IMR-90 (cell line): Measurements from ENCODE around the gene NR2C1. TPM values are rescaled to one million over a fixed set of nuclear protein-coding genes. Genes with fewer than 3 reads are reported as not detected.

Experiments
- ATAC-seq: fragments of 200-7000 bp; cut with Tn5 transposase; 2 replicates; pipeline ENCODE4 v1.9.1; 2020; ENCODE audit warnings: low read depth, mild to moderate bottlenecking, moderate library complexity
- BruUV-seq: library from RNA; stranded (reverse); fragments of 400-500 nt; replicated peaks from 2 replicates; lab custom pipeline; 2021; lab: Mats Ljungman, UMichigan
- CTCF ChIA-PET: fragments of 300-600 bp; formaldehyde crosslinking; extraction: SDS; loops from one replicate; lab custom pipeline; 2021; ENCODE audit warnings: antibody characterized with exemption; lab: Yijun Ruan, JAX
- POLR2A ChIA-PET: fragments of 300-600 bp; sonication (Branson Sonifier 250); formaldehyde crosslinking; loops from one replicate; lab custom pipeline; 2022; ENCODE audit warnings: antibody characterized with exemption; ENCODE audit not compliant: unreplicated experiment; lab: Charles Lee
- DNase-seq: peaks from one replicate; pipeline ENCODE4 v3.0.0; 2013
- H2AFZ ChIP-seq: replicated peaks from 2 replicates; pipeline ENCODE3; 2013; ENCODE audit warnings: low read length, mild to moderate bottlenecking; ENCODE audit not compliant: poor library complexity
- H2AK5ac ChIP-seq: 2 replicates; pipeline ENCODE4 v1.6.1; 2013; ENCODE audit warnings: low read depth, low read length, inconsistent platforms
- H2AK9ac ChIP-seq: replicated peaks from 2 replicates; pipeline ENCODE3; 2013; ENCODE audit warnings: mild to moderate bottlenecking, low read depth, low read length, moderate library complexity; ENCODE audit not compliant: poor library complexity
- H2BK120ac ChIP-seq: 2 replicates; pipeline ENCODE4 v1.6.1; 2013; ENCODE audit warnings: low read depth, low read length, inconsistent platforms
- H2BK15ac ChIP-seq: 3 replicates; pipeline ENCODE4 v1.6.1; 2013; ENCODE audit warnings: low read depth, low read length, inconsistent platforms
- H2BK20ac ChIP-seq: 2 replicates; pipeline ENCODE4 v1.6.1; 2013; ENCODE audit warnings: low read depth, mild to moderate bottlenecking, inconsistent platforms, low read length, moderate library complexity
- H2BK5ac ChIP-seq: 2 replicates; pipeline ENCODE4 v1.6.1; 2013; ENCODE audit warnings: mild to moderate bottlenecking, low read depth, low read length, inconsistent platforms; ENCODE audit not compliant: poor library complexity, severe bottlenecking
- H3K14ac ChIP-seq: replicated peaks from 2 replicates; pipeline ENCODE4 v1.6.1; 2013; ENCODE audit warnings: low read depth, low read length, inconsistent platforms
- H3K18ac ChIP-seq: 2 replicates; pipeline ENCODE4 v1.6.1; 2013; ENCODE audit warnings: low read depth, low read length, control low read depth
- H3K23ac ChIP-seq: 2 replicates; pipeline ENCODE4 v1.6.1; 2013; ENCODE audit warnings: low read depth, low read length, inconsistent platforms
- H3K27ac ChIP-seq: 2 replicates; pipeline ENCODE4 v1.5.1; 2013; ENCODE audit warnings: mild to moderate bottlenecking, control low read depth, low read length; ENCODE audit not compliant: insufficient read depth
- H3K27me3 ChIP-seq: 2 replicates; pipeline ENCODE4 v1.6.1; 2013; ENCODE audit warnings: low read length; ENCODE audit not compliant: control insufficient read depth, insufficient read depth
- H3K36me3 ChIP-seq: 2 replicates; pipeline ENCODE4 v1.6.1; 2013; ENCODE audit warnings: low read length, mixed read lengths; ENCODE audit not compliant: control insufficient read depth, insufficient read depth
- H3K4ac ChIP-seq: 2 replicates; pipeline ENCODE4 v1.6.1; 2013; ENCODE audit warnings: low read depth, low read length, inconsistent platforms
- H3K4me1 ChIP-seq: 2 replicates; pipeline ENCODE4 v1.6.1; 2013; ENCODE audit warnings: low read length, mixed read lengths; ENCODE audit not compliant: control insufficient read depth, insufficient read depth
- H3K4me2 ChIP-seq: 2 replicates; pipeline ENCODE4 v1.6.1; 2013; ENCODE audit warnings: low read depth, mild to moderate bottlenecking, control low read depth, low read length, moderate library complexity
- H3K4me3 ChIP-seq: 2 replicates; pipeline ENCODE4 v1.5.1; 2013; ENCODE audit warnings: low read depth, mild to moderate bottlenecking, control low read depth, low read length, moderate library complexity; ENCODE audit not compliant: insufficient read depth
- H3K56ac ChIP-seq: 2 replicates; pipeline ENCODE4 v1.6.1; 2013; ENCODE audit warnings: low read length, inconsistent platforms; ENCODE audit not compliant: insufficient read depth; ENCODE audit errors: extremely low read depth
- H3K79me1 ChIP-seq, 2 experiments: 2 replicates each; pipeline ENCODE4 v1.6.1; 2013; ENCODE audit warnings: low read length in 2 of 2, inconsistent platforms in 1 of 2, low read depth in 1 of 2
- H3K9ac ChIP-seq: 2 replicates; pipeline ENCODE4 v1.6.1; 2013; ENCODE audit warnings: low read depth, low read length, control low read depth
- H3K9me1 ChIP-seq: 2 replicates; pipeline ENCODE4 v1.6.1; 2013; ENCODE audit warnings: low read length, inconsistent platforms; ENCODE audit not compliant: insufficient read depth
- H3K9me3 ChIP-seq: 2 replicates; pipeline ENCODE4 v1.6.1; 2013; ENCODE audit warnings: low read length; ENCODE audit not compliant: control insufficient read depth, insufficient read depth
- H4K20me1 ChIP-seq: 2 replicates; pipeline ENCODE4 v1.6.1; 2013; ENCODE audit warnings: low read length, inconsistent platforms; ENCODE audit not compliant: insufficient read depth
- H4K5ac ChIP-seq: 2 replicates; pipeline ENCODE4 v1.6.1; 2013; ENCODE audit warnings: mild to moderate bottlenecking, low read depth, low read length, control low read depth
- H4K8ac ChIP-seq, 2 experiments: 2 replicates each; pipeline ENCODE4 v1.6.1; 2013; ENCODE audit warnings: low read depth in 2 of 2, low read length in 2 of 2, control low read depth in 1 of 2, inconsistent platforms in 1 of 2
- H4K91ac ChIP-seq: 2 replicates; pipeline ENCODE4 v1.6.1; 2013; ENCODE audit warnings: low read depth, low read length, inconsistent platforms; ENCODE audit not compliant: insufficient read depth
- BHLHE40 ChIP-seq: fragments of 150-350 bp; IDR thresholded peaks from 2 replicates; pipeline ENCODE4 v1.6.1; 2016; ENCODE audit warnings: mild to moderate bottlenecking, low read depth, low read length
- CEBPB ChIP-seq: IDR thresholded peaks from 2 replicates; pipeline ENCODE4 v1.6.1; 2012; ENCODE audit warnings: low read depth, low read length, improper control_type of control experiment
- CHD1 ChIP-seq: IDR thresholded peaks from 2 replicates; pipeline ENCODE4 v1.6.1; 2012; ENCODE audit warnings: low read depth, low read length, improper control_type of control experiment
- FOS ChIP-seq: fragments of 150-350 bp; IDR thresholded peaks from 2 replicates; pipeline ENCODE4 v1.6.1; 2016; ENCODE audit warnings: low read depth, low read length
- MAFK ChIP-seq: IDR thresholded peaks from 2 replicates; pipeline ENCODE4 v1.6.1; 2012; ENCODE audit warnings: low read depth, low read length, improper control_type of control experiment
- MAZ ChIP-seq: IDR thresholded peaks from 2 replicates; pipeline ENCODE4 v1.6.1; 2012; ENCODE audit warnings: low read depth, mild to moderate bottlenecking, low read length, improper control_type of control experiment, moderate library complexity, borderline replicate concordance
- MXI1 ChIP-seq: IDR thresholded peaks from 2 replicates; pipeline ENCODE4 v1.6.1; 2012; ENCODE audit warnings: low read depth, mild to moderate bottlenecking, low read length, moderate library complexity, borderline replicate concordance
- NFE2L2 ChIP-seq: fragments of 150-350 bp; IDR thresholded peaks from 2 replicates; pipeline ENCODE4 v1.6.1; 2016; ENCODE audit warnings: low read depth, mild to moderate bottlenecking, low read length
- POLR2A ChIP-seq: IDR thresholded peaks from 2 replicates; pipeline ENCODE4 v1.6.1; 2012; ENCODE audit warnings: mild to moderate bottlenecking, low read depth, low read length
- RAD21 ChIP-seq: IDR thresholded peaks from 2 replicates; pipeline ENCODE4 v1.6.1; 2012; ENCODE audit warnings: low read length, improper control_type of control experiment
- RCOR1 ChIP-seq: IDR thresholded peaks from 2 replicates; pipeline ENCODE4 v1.6.1; 2012; ENCODE audit warnings: mild to moderate bottlenecking, low read length, improper control_type of control experiment; ENCODE audit not compliant: insufficient replicate concordance
- RFX5 ChIP-seq: IDR thresholded peaks from 2 replicates; pipeline ENCODE4 v1.8.0; 2012; ENCODE audit warnings: low read depth, mild to moderate bottlenecking, low read length, moderate library complexity
- SMC3 ChIP-seq: fragments of 150-350 bp; IDR thresholded peaks from 2 replicates; pipeline ENCODE4 v1.6.1; 2016; ENCODE audit warnings: low read depth, mild to moderate bottlenecking, antibody characterized with exemption, low read length, moderate library complexity
- WGBS, 2 experiments: methylation state at CpG; one replicate each; pipeline versions ENCODE4 v1.1.5 to v1.1.7; 2013; ENCODE audit warnings: missing lambda C conversion rate in 2 of 2; ENCODE audit not compliant: insufficient read length in 1 of 2; ENCODE audit errors: extremely low coverage in 2 of 2; 5-methylcytosine and 5-hydroxymethylcytosine counted together
- dilution Hi-C: fragments of 300-500 bp; cut with HindIII; formaldehyde crosslinking; loops from one replicate; pipeline ENCODE4 v1.14.3; 2018; ENCODE audit warnings: low sequenced_read_pairs; ENCODE audit not compliant: unreplicated experiment
- in situ Hi-C: fragments of 300-500 bp; cut with MboI; formaldehyde crosslinking; loops from 3 replicates; pipeline ENCODE4 v1.14.3; 2019; ENCODE audit warnings: low sequenced_read_pairs, inconsistent platforms, mixed read lengths
- intact Hi-C: fragments of 100-400 bp; cut with micrococcal nuclease; formaldehyde crosslinking; loops from 2 replicates; pipeline ENCODE4 v1.10.0; 2022
- polyA plus RNA-seq, 3 experiments: library from polyadenylated mRNA; depleted of rRNA; stranded (reverse); fragments of >200 nt; gene quantifications; 2 replicates each; pipeline ENCODE4 v1.2.3, GENCODE V29; 2012; ENCODE audit warnings: low replicate concordance in 1 of 3
- total RNA-seq: library from RNA; depleted of rRNA; stranded (reverse); fragments of >200 nt; gene quantifications from 2 replicates; pipeline ENCODE4 v1.2.3, GENCODE V29; 2012
- TF ChIP-seq, protein P1 (sequence below): fragments of 150-350 bp; IDR thresholded peaks from 2 replicates; pipeline ENCODE4 v1.6.1; 2016; ENCODE audit warnings: low read depth, mild to moderate bottlenecking, low read length, moderate library complexity, borderline replicate concordance
- TF ChIP-seq, protein P2 (sequence below): fragments of 150-350 bp; IDR thresholded peaks from 2 replicates; pipeline ENCODE4 v1.6.1; 2017; ENCODE audit warnings: mild to moderate bottlenecking, antibody characterized with exemption, low read length, low read depth
- TF ChIP-seq, protein P3 (sequence below): conservative IDR thresholded peaks from 2 replicates; pipeline ENCODE4 v1.5.1; 2012; ENCODE audit warnings: mild to moderate bottlenecking, low read depth, low read length, improper control_type of control experiment

The NR2C1 gene
- total and polyA plus RNA-seq, 2 of the 4 experiments (the other 2 are of a cell fraction), result 12.7 to 14.1 TPM

DNA sequence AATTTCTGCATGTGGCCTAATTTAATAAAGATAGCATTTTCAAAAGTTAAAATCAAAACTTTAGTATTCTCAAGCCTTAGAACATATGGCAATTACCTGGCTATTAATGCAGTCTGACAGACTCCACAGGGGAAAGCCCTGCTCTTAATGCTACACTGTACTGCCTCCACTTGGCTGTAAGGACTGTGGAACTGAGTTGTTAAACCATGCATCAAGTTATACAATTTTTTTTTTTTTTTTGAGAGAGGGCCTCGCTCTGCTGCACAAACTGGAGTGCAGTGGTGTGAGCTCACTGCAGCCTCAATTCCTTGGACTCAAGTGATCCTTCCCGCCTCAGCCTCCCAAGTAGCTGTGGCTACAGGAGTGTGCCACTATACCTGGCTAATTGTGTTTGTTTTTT lies 50.9 kb downstream of the NR2C1 start:
- no peaks in the 10 kb centered on the region for H3K9me1 ChIP-seq
- H4K5ac ChIP-seq, result no peak overlapping the region
- H2AFZ ChIP-seq, result no peak overlapping the region
- DNase-seq, result no peak
- no peak overlapping the region for H4K91ac ChIP-seq
- in situ Hi-C loops, result no loop called here
- no peak overlapping the region for H2AK5ac ChIP-seq
- no peak for ATAC-seq
- no peak overlapping the region for H2BK120ac ChIP-seq
- H2BK5ac ChIP-seq, result no peak overlapping the region
- H3K18ac ChIP-seq, result no peak overlapping the region
- no peaks in the 10 kb centered on the region for H3K9me3 ChIP-seq
- no CpG with 5 or more reads among the region's 2 CpGs for WGBS, 2 experiments
- no peak for TF ChIP-seq MAZ
- TF ChIP-seq NFE2L2, result no peak
- TF ChIP-seq RAD21, result no peak
- no peak for TF ChIP-seq RCOR1
- TF ChIP-seq RFX5, result no peak
- no peak for TF ChIP-seq MAFK
- TF ChIP-seq MXI1, result no peak
- no peak for TF ChIP-seq CEBPB
- TF ChIP-seq, protein P1, sequence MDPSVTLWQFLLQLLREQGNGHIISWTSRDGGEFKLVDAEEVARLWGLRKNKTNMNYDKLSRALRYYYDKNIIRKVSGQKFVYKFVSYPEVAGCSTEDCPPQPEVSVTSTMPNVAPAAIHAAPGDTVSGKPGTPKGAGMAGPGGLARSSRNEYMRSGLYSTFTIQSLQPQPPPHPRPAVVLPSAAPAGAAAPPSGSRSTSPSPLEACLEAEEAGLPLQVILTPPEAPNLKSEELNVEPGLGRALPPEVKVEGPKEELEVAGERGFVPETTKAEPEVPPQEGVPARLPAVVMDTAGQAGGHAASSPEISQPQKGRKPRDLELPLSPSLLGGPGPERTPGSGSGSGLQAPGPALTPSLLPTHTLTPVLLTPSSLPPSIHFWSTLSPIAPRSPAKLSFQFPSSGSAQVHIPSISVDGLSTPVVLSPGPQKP, result no peak
- TF ChIP-seq, protein P2, sequence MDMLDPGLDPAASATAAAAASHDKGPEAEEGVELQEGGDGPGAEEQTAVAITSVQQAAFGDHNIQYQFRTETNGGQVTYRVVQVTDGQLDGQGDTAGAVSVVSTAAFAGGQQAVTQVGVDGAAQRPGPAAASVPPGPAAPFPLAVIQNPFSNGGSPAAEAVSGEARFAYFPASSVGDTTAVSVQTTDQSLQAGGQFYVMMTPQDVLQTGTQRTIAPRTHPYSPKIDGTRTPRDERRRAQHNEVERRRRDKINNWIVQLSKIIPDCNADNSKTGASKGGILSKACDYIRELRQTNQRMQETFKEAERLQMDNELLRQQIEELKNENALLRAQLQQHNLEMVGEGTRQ, result no peak
- TF ChIP-seq POLR2A, result no peak
- TF ChIP-seq SMC3, result no peak
- TF ChIP-seq, protein P3, sequence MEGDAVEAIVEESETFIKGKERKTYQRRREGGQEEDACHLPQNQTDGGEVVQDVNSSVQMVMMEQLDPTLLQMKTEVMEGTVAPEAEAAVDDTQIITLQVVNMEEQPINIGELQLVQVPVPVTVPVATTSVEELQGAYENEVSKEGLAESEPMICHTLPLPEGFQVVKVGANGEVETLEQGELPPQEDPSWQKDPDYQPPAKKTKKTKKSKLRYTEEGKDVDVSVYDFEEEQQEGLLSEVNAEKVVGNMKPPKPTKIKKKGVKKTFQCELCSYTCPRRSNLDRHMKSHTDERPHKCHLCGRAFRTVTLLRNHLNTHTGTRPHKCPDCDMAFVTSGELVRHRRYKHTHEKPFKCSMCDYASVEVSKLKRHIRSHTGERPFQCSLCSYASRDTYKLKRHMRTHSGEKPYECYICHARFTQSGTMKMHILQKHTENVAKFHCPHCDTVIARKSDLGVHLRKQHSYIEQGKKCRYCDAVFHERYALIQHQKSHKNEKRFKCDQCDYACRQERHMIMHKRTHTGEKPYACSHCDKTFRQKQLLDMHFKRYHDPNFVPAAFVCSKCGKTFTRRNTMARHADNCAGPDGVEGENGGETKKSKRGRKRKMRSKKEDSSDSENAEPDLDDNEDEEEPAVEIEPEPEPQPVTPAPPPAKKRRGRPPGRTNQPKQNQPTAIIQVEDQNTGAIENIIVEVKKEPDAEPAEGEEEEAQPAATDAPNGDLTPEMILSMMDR, result no peak
- no peak for TF ChIP-seq BHLHE40
- TF ChIP-seq FOS, result no peak
- TF ChIP-seq CHD1, result no peak
- no peak overlapping the region for H2AK9ac ChIP-seq
- no peak overlapping the region for H3K4ac ChIP-seq
- no peaks in the 10 kb centered on the region for H3K27me3 ChIP-seq
- no peak overlapping the region for H3K27ac ChIP-seq
- no peak overlapping the region for H3K4me3 ChIP-seq
- no peak overlapping the region for H2BK15ac ChIP-seq
- no peak overlapping the region for H3K23ac ChIP-seq
- dilution Hi-C loops, result no loop called here
- ChIA-PET POLR2A (no interaction called here), CTCF (no interaction called here)
- H3K4me2 ChIP-seq, result no peak overlapping the region
- intact Hi-C loops, result no loop called here
- no peak overlapping the region for H4K8ac ChIP-seq
- H4K20me1 ChIP-seq, result no peaks in the 10 kb centered on the region
- BruUV-seq, result no TSS peak
- H3K36me3 ChIP-seq, result peaks cover 3% of the 10 kb centered on the region
- H3K14ac ChIP-seq, result no peak overlapping the region
- H3K9ac ChIP-seq, result no peak overlapping the region
- no peak overlapping the region for H2BK20ac ChIP-seq
- no peak overlapping the region for H3K56ac ChIP-seq
- no peaks in the 10 kb centered on the region for H3K79me1 ChIP-seq
- H3K4me1 ChIP-seq, result no peaks in the 10 kb centered on the region
